ENCODE data around the gene LMO2.

The LMO2 gene

DNA sequence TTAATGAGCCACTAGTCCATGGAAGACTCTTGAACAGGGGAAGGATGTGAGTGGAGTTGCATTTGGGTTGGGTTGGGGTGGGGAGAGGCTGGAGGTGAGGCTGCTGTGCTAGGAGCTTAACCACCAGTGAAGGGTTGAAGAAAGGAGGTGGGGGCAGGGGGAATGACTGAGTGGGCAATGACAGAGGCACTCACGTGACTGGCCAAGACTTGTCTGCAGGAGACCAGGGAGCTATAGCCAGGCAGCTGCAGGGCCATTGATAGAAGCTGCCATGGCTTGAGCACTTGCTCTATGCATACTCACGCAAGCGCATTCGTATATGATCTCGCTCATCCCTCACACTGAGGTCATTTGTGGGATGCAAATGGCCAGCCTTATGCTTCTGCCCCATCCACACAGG is 4.0 kb downstream of the LMO2 start:
- no peak for DNase-seq (ENCODE audit: low read depth)

DNA sequence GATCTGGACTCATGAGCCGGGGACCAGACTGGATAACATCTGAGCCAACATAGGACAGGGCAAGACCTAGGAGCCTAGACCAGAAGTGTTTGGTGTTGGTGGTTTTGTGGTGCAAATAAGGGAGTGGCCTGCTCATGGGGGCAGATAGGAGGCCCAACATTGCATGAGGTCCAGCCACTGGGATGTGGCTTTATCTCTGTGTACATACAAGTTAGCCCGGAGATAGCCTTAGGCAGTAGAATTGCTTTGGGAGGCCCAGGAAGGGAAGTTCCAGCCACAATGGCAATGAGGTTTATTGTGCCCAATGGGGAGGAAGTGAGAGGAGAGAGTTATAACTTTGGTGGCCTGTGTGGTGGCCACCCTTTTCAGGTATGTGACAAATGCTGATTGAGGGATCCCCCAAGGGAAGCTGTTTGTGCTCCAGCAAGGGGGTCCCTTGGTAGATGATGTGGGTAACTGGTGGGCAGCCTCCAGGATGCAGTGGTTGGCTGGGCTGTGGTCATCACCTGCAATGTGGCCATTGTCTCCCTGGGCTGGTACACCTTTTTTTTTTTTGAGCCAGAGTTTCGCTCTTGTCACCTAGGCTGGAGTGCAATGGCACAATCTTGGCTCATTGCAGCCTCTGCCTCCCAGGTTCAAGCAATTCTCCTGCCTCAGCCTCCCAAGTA is 6.4 kb downstream of the LMO2 start:
- DNase-seq (ENCODE audit: low read depth), result no peak

DNA sequence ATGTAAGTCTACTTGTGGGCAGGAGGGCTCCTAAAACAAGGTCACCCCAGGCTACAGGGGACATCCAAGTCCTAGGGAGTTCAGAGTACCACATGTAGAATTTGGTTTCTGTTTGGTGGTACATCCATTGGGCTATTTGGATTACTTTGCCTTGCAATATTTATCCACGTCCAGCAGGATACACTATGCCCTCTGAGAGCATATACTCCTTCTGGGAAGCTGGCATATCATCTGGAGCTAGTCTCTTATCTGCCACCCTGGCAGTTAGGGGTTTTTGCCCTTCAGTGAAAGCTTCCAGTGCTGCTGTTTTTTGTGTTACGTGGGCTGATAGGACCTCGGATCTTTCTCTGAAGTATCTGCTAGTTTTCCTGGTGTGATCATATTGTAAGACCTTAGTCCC is 7.3 kb downstream of the LMO2 start:
- DNase-seq (ENCODE audit: low read depth), result no peak

DNA sequence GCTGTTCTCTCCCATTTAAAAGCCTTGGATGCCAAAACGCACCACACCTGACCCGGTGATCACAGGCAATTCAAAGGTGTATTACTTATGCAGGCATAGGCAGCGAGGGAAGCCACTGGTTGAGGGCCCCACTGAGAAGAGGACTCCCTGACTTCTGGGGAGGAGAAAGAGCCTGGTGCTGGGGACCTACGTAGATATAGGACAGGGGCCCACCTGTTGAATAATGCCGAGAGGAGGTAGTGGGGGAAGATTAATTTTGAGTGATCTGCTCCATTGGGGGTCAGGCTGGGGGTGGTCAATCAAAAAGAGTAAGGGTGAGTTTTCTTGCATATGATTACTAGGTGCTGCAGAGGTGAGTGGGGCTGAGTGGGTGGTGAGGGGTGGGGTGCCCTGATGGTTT is 7.8 kb downstream of the LMO2 start:
- no peak for DNase-seq (ENCODE audit: low read depth)

DNA sequence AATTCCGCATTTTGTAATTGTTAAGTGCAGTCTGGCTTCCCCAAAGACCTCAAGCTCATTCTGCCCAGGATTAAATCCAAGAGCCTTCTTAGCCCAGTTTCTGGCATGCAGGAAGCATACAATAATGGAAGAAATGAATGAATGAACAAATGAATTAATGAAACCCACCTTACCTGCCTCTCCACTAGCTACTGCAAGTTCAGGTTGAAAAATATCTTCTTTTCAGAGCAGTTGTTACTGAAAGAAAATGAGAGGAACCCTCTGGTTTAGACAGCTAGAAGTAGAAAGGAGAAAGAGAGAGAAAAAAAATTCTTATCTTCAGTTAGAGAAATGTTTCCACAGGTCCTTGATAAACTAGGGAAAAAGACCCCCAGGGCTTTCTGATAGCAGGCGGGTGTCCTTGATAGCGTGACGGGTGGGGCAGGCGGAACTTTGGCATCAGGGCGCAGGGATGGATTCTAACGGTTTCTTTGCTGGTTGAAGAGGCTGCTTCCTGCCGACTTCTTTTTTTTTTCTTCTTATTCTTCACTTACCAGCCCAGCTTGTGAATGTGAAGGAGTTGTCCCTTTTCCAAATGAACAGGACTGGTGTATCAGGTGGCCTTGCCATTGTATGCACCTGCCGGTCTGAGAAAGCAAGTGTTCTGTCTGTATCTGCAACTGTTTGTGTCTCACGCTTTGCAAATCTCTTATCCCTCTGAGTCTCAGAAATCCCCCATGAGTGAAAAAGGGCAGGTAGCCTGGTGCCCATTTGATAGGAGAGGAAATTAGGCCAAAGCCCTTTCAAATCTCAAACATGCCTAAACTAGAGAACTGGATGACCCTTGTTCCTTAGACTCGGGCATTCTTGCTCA is 10.0 kb downstream of the LMO2 start:
- no peak for DNase-seq (ENCODE audit: low read depth)

DNA sequence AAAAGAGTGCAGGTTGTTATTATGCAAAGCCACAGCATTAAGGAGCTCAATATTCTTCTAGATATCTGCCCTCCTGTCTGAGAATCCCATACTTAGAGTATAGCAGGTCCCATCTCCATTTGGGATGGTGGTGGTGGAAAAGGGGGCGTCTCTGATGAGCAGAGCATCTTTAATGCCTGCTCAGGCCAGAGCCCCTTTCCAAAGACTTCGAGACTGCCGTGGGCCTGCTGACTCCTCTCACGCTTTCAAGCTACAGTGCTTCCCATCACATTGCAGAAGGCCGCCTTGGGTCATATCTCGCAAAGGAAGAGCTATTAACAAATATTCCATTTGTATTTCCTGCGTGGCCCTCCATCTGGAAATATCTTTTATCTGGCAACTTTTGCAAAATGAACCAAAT is 10.9 kb downstream of the LMO2 start:
- DNase-seq (ENCODE audit: low read depth), result no peak

DNA sequence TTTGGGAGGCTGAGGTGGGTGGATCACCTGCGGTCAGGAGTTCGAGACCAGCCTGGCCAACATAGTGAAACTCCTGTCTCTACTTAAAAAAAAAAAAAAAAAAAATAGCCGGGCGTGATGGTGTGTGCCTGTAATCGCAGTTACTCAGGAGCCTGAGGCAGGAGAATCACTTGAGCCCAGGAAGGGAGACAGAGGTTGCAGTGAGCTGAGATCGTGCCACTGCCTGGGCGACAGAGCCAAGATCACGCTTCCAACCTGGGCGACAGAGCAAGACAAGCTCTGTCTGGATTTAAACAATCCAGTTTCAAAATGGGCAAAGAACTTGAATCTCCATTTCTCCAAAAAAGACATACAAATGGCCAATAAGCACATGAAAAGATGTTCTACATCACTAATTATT is 12.5 kb downstream of the LMO2 start:
- no peak for DNase-seq (ENCODE audit: low read depth)

DNA sequence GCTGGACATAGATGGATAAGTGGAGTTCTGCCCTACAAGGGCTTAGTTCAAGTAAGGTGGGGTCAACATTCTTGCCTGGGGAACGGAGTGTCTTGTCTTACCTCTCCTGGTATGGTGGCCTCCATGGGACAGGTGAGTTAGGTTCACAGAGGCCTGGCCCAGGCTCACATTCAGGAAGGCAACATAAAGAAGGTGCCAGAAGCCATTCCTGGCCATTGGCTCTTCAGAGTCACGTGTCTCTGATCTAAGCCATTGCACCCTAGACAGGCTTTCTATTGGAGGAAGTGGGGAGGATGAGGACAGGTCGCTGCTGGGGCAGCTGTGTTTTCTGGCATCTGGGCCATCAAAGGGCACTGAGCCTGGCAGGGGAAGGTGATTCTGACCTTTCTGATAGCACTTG is 14.8 kb downstream of the LMO2 start:
- DNase-seq (ENCODE audit: low read depth), result no peak

DNA sequence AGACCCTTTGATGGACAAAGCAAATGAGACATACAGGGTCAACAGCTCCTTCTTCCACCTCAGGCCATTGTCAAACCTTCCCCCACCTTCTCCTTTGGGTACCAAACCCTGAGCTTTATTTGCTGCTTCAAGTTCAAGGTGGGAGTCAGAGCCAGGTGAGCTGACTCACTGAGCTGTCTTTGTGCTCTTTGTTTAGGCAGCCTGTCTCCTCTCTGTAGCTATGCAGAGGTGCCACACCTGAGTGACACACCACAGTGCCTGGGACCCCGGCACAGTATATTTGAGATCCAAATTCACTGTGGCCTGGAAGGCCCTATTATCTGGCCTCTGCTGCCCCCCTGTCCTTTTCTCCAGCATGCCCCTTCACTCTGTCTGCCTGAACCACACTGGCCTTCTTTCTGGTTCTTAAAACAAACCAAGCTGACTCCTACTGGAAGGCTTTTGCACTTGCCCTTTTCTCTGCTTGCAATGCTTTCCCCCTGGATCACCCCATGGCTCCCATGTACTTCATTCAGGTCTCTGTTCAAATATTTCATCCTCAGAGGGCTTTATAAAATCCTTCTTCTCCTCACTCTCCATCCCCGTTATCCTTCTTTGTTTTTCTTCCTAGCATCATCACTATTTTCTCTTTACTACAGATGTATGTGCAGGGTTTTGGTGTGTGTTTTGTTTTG is 16.1 kb downstream of the LMO2 start:
- DNase-seq (ENCODE audit: low read depth), result no peak

DNA sequence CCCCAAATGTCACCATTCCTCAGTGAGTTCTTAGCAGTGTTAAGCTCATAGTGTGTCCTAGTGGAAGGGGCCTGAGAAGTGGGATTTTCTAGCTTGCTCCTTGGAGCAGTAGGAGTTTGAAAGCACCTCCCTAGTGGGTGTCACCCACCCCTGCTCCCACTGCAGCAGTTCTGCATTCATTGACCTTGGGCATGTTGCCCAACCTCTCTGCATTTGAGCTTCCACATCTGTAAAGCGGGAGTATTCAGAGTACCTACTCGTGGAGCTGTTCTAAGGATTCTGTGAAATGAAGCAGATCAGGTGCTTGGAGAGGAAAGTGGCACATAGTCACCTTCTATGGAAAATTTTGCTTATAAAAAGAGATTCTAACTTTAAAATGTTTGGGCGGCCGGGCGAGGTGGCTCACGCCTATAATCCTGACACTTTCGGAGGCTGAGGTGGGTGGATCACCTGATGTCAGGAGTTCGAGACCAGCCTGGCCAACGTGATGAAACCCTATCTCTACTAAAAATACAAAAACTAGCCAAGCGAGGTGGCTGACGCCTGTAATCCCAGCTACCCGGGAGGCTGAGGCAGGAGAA is 16.9 kb downstream of the LMO2 start:
- no peak for DNase-seq (ENCODE audit: low read depth)

DNA sequence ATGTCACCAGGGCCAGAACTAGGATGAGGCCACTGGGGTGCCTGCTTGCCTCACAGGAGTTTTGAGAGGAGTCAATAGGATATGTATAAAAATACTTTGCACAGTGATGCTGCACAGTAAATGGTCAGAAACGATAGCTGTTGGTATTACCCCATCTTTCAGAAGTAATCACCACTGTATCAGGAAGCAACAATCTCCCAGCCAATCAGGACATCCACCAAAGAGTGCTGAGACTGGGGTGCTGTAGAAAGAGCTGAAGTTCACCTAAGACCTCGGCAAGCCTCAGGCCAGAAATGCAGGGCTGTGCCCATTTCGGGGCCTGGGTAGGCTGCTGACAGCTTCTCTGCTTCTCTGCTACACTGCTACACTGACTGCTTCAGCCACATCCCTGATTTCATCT is 17.4 kb downstream of the LMO2 start:
- DNase-seq (ENCODE audit: low read depth), result no peak

DNA sequence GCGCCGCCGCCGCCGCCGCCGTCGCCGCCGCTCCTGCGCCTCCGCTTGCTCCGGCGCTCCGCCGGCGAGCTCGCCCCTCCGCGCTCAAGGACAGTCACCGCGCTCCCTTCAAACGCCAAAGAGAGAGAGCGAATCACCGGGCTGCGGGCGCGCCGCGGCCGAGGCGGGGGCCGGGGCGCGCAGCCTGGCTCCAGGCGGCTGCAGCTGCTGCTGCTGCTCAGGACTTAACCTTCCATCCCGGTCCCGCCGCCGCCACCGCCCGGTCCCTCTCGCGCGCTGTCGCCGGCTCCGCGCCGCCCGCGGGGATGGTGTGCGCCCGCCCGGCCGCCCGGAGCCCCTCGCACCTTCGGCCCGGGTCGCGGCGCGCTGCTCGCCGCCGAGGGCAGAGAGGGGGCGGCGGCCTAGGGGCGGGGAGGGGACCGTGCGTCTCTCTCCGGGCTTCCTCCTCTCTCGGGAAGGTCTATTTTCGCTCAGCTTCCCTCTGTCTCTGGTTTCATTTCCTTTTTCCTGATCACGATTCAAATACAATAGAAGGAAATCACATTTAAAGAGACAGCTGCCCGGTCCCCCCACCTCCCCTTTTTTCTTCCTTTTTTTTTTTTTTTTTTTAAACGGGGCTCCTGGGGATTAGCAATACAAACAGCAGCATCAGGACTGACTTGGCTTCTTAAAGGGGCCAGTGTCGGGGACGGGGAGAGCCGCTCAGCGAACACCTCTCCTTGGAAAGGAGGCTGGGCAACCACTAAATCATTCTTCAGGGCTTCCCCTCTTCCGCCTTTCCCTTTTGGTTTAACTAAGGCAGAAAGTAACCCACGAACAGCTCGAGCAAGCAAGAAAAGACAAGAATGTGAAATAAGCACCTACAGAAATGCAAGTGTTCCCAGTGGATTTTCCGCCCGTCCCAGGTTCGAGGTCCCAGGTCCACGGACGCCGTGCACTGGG is 22.1 kb downstream of the LMO2 start:
- DNase-seq (ENCODE audit: low read depth), result peak; percentile 27

DNA sequence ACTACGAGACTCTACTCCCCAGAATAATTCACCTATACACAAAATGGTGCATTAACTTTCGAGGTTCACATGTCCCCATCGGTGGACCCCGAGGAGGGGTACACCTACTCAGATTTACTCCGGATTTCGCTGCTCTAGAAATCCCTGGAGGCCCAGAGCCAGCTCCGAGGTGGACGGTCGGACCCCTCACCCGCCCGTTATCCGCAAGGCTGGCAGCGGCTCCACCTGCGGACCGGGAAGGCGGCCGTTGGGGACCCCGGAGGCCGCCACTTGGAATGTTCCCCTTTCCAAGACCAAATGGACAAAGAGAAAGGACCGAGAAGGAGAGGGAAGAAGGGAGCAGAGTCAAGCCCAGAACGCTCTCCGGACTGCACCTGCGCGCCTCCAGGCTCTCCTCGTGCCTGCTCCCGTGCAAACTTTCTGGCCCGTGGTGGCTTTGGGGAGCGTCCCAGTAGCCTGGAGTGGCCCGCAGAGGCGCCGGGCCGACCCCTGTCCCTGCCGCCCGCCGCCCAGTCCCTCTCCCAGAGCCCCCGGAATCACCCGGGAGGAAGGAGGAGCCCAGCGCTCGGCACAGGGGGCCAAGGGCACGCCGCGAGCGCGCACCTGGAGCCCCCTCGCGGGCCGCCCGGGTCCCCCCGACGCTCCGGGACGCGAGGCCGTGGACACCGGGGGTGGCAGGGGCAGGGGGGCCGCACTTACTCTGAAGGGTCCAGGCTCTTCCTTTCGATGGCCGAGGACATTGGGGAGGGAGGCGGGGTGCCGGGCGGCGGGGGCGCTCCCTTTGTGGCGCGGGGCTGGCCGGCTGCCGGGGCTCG is 23.0 kb downstream of the LMO2 start:
- DNase-seq (ENCODE audit: low read depth), result no peak

DNA sequence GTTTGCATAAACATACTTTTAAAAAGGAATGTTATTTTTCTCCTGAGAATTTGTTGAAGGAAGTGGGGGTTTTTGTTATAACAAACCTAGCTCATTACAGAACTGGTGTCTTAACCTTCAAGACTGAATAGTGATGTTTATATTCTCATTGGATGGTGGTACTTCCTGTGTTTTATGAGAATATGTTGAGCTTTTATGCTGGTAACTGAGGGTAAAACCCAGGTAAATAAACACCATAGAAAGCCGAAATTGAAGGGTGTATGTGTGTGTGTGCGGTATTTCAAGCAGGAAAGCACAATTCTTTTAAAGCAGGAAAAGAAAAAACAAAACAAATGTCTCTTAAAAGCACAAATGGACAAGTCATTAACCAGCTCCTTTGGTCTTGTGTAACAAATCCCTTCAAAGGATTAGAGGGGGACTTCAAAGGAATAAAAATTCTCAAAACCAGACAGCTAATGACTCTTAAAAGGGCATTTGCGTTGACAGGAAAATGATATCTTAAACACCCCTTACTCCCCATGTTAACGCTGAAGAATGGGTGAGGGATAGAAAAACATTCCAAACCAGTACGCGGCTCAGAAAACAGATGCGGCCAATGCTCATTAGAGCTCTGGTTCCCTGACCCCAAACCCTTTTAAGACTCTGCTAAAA is 23.8 kb downstream of the LMO2 start:
- no peak for DNase-seq (ENCODE audit: low read depth)

DNA sequence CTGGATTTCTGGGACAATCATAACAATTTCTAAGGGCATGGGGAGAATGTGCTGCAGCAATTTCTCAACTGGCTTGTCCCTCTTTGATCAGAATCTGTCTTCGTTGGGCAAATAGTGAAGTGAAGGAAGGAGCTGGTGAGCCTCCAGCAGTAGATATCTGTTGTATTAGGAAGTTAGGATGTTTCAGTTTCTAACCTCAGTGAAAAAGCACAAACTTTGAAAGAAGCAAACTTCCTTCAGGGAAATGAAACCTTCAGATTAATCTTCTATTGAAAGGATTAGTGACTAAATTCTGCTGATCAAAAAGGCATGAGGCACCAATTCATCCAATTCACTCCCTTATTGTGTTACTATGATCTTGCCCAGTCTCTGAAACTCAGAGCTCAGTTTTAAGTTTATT is 24.3 kb downstream of the LMO2 start:
- DNase-seq (ENCODE audit: low read depth), result no peak

DNA sequence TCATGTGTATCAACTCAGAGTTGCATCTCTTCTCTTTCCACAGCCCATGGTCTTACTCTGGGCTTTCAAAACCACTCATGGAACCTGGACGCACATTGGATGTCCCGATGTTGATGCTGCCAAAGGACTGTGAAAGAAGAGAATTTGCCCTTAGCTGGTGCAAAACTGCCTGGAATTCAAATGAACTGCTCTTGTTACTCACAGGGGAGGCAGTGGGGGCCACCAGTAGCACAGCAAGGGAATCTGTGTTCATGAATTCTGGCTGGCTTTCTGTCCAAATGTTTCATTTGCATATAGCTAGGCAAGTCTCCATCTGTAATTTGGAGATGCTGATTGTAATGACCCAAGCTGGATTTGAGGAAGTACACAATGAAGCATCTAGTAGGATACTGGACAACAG is 24.9 kb downstream of the LMO2 start:
- DNase-seq (ENCODE audit: low read depth), result no peak

DNA sequence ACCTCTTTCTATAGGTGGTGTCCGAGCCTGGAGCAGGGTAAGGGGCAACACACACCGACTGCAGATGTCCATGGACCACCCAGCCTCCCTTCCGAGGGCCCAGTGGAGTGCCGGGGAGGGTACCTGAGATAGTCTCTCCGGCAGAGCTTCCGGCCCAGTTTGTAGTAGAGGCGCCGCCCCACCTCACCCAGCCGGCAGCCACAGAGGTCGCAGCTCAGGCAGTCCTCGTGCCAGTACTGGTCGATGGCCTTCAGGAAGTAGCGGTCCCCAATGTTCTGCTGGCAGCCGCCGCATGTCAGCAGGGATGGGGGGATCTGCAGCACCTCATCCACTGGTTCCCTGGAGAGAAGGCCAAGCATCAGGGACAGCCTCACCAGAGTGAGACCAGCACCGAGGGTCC is 27.4 kb downstream of the LMO2 start:
- no peak for DNase-seq (ENCODE audit: low read depth)

DNA sequence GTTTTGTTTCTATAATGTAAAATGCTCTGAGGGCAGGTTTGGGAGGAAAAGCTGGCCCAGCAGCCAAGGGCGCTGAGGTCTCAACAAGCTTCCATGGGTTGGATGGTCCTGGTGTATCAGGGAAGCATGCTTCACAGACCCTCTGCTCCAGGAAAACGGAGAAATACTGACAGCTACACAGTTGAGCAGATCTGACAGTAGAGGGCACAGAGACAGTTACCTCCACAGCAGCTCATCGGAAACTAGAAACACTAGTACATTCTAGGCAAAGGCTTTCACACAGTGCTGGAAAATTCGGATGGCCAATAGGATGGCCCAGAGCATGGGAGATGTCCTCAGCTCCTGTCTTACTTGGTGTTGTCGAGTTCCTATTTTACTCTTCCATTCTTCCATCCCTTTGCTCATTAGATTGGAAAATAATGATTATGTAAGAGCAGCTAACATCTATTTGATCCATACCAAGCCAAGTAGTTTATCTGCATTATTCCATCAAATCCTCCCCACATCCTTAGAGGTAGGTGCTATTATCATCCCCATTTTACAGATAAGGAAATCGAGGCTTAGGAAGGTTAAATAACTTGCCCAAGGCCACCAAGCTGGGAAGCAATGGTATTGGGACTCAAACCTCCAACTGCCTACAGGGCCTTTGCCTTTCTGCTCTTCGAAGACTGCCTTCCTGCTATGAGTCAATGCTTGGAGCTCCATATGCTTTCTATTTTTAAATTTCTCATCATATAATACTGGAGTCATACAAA is 28.3 kb downstream of the LMO2 start:
- DNase-seq (ENCODE audit: low read depth), result no peak

DNA sequence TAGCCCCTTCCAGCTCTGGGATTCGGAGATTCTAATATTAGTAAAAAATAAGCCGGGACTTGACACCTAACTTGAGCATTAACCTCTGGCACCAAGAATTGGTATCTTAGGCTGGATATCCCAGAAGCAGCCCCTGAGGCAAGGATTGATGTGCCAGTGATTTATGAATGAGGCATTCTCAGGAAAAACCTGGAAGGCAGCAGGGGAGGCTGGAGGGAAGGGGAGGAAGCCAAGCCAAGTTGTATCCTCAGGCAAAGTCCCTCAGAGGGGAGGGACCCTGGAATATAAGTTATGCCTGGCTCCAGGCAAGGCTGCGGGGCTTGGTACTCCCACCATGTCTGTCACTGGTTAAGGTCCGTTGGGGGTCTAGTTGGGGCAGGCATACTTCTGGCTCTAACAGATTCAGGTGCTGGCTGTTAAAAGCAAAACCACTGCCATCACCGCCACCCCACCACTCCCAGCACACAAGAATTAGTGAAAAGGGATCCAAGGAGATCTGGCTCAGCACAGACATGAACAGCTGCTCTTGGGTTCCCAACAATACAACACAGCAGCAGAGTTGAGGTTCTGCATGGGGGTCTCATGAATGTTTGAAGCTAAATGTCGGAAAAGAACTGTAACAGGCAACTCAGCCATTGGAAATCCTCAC is 29.8 kb downstream of the LMO2 start:
- DNase-seq (ENCODE audit: low read depth), result no peak
